HG03558 (cell line): ENCODE results near the gene SYCP3.
"Not testable (repeated sequence)": the region's sequence is repeated elsewhere in the genome, so short reads cannot be mapped to it uniquely, and the experiment has no call there.

Experiments
- ATAC-seq: cut with Tn5 transposase; IDR thresholded peaks from one replicate; pipeline ENCODE4 v1.9.1; 2021; ENCODE audit warnings: moderate number of reproducible peaks; ENCODE audit not compliant: unreplicated experiment; ENCODE audit errors: extremely low read depth

Gene SYCP3

DNA sequence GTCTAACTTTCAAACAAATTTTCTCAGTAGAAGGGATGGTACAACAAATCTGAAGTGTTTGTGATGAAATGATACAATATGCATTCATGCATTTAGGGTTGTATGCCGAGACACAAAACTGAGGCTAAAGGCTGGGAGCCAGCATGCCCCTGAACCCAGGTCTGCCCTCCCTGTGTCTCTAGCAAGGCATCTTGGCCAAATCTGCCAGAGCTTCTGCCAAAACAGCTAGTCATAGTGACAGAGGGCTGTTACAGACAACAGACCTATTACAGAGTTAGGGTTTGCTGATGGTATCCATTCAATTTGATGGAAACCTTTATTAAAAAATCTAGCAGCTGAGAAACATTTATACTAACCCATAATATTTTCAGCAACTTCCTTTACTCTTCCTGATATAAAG is 53.1 kb downstream of the SYCP3 start:
- ATAC-seq = no peak

DNA sequence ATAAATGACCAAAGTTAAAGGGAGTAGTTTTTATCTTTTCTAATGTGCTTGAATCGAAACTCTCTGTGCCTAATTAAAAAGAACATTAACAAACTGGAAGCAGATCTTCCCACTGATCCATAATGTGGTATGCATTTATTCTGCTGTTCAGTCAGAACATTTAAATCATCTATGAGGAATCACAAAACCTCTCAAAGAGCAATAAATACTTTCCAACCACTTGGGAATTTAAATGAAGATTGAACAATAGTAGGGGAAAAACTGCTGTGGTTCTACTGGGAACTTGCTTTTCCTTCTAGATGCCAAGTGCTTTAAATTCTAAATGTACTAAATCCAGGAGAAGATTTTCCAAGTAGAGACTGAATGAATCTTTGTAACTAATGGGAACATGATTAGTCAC is 54.2 kb downstream of the SYCP3 start:
- ATAC-seq = no peak

DNA sequence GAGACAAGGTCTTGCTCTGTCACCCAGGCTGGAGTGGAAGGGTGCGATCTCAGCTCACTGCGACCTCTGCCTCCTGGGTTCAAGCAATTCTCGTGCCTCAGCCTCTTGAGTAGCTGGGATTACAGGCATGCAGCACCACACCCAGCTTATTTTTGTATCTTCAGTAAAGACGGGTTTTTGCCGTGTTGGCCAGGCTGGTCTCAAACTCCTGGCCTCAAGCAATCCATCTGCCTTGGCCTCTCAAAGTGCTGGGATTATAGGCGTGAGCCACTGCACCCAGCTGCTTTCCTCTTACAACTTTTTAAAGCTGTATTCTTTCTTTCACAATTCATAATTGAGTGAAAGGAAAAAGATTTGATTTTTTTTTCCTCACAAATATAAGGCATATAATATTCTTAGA is 57.6 kb downstream of the SYCP3 start:
- ATAC-seq = not testable (repeated sequence)

DNA sequence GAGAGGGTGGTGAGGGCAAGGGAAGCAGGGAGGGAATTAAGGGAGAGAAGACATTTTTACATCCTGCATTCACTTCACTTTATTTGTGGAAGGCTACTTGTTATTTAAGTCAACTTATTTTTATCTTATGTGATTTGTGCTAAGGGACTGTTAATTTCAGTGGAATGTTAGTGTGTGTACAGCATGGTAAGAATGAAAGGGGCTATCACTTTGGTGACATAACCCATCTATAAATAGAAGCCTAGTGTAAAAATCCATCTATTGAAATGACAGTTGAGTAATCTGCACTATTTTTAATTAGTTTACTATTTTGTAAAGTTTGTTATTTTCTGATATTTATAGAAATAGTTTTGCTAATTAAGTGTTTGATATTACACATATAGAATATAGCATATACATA is 58.6 kb downstream of the SYCP3 start:
- no peak for ATAC-seq

DNA sequence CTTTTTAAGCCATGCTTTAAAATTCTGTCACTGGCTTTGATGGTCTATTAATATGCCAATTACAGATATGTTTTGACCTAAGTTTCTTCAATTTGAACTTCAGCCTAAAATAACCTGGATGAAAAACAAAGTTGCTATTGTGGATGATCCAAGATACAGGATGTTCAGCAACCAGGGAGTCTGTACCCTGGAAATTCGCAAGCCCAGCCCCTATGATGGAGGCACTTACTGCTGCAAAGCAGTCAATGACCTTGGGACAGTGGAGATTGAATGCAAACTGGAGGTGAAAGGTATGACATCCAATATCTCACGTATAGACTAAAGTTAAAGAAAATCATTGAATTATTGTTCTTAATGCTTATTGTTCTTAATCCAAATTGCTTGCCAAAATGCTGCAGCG is 59.0 kb downstream of the SYCP3 start:
- ATAC-seq = no peak
